ENCODE results near the gene MYO1G. TPM values are rescaled to one million over a fixed set of nuclear protein-coding genes. Genes with fewer than 3 reads are reported as not detected.
A peak's percentile ranks its signal among the peaks of the same experiment; 100 is the strongest.

Gene MYO1G
- total and polyA plus RNA-seq, 9 of the 15 experiments (the other 6 are each of a cell fraction or from before 2014, with no cell fraction given) = 0.03 to 0.62 (median 0.13) TPM; not detected in 1

GRCh38 chr7:44973610-44974401 is 5.0 kb downstream of the MYO1G start (continued):
- no peak for TF ChIP-seq ZNF655 (CRISPR knock-in tag; IDR thresholded peaks at IDR 0.05)
- TF ChIP-seq ESRRA (IDR thresholded peaks at IDR 0.05; ENCODE audit: borderline replicate concordance, low read depth) = 0 out of 2 replicates have a peak, but pooled peaks have one; percentile 25
- TF ChIP-seq CCNT2 (IDR thresholded peaks at IDR 0.05; ENCODE audit: borderline replicate concordance, extremely low read depth, insufficient read length, low read depth, low read length) = no peak
- TF ChIP-seq SMAD2 (IDR thresholded peaks at IDR 0.05; ENCODE audit: low read depth, low read length) = no peak
- TF ChIP-seq CAMTA2 (CRISPR knock-in tag; conservative IDR thresholded peaks at IDR 0.05) = no peak
- peak; percentile 48; the same call in 1 of the 2 replicates for TF ChIP-seq STAG1 (CRISPR knock-in tag; IDR thresholded peaks at IDR 0.05; ENCODE audit: borderline replicate concordance)
- TF ChIP-seq NEUROD1 (IDR thresholded peaks at IDR 0.05; ENCODE audit: borderline replicate concordance, low read depth, low read length, partially characterized antibody) = peak; percentile 17
- TF ChIP-seq E2F3 (CRISPR knock-in tag; IDR thresholded peaks at IDR 0.05) = no peak
- TF ChIP-seq CHD1 (IDR thresholded peaks at IDR 0.05; ENCODE audit: low read length) = no peak
- no peak for TF ChIP-seq MCM2 (IDR thresholded peaks at IDR 0.05; ENCODE audit: low read depth)
- TF ChIP-seq CBX3 (IDR thresholded peaks at IDR 0.05; ENCODE audit: borderline replicate concordance in 1 of 2, low read length in 2 of 2) = peak in 1 of 2 experiments; percentile 62; a peak in 1 of 3 replicates
- TF ChIP-seq ZNF41 (CRISPR knock-in tag; conservative IDR thresholded peaks at IDR 0.05) = no peak
- no peak for TF ChIP-seq ATF3 (IDR thresholded peaks at IDR 0.05)
- no peak for TF ChIP-seq ATF3 (CRISPR knock-in tag; conservative IDR thresholded peaks at IDR 0.05)
- TF ChIP-seq ZNF263 (CRISPR knock-in tag; IDR thresholded peaks at IDR 0.05; ENCODE audit: borderline replicate concordance) = peak; percentile 84
- TF ChIP-seq HEY1 (CRISPR knock-in tag; IDR thresholded peaks at IDR 0.05; ENCODE audit: borderline replicate concordance) = no peak
- TF ChIP-seq CSDE1 (IDR thresholded peaks at IDR 0.05) = no peak
- TF ChIP-seq EP300 (IDR thresholded peaks at IDR 0.05; ENCODE audit: low read length) = no peak
- no peak for TF ChIP-seq TFAP4 (CRISPR knock-in tag; IDR thresholded peaks at IDR 0.05; ENCODE audit: borderline replicate concordance)
- no peak for TF ChIP-seq ARNT (IDR thresholded peaks at IDR 0.05)
- TF ChIP-seq CTCFL (IDR thresholded peaks at IDR 0.05; ENCODE audit: borderline replicate concordance, insufficient read depth, low read depth, low read length, poor library complexity, severe bottlenecking) = peak; percentile 38
- no peak for TF ChIP-seq MECOM (CRISPR knock-in tag; IDR thresholded peaks at IDR 0.05)
- TF ChIP-seq MAZ (CRISPR knock-in tag; conservative IDR thresholded peaks at IDR 0.05 in 1 of 2, IDR thresholded peaks at IDR 0.05 in 1 of 2) = peak in 1 of 2 experiments; percentile 69; a peak in 1 of 4 replicates
- no peak; the same call in 1 of the 2 replicates for TF ChIP-seq ZNF24 (IDR thresholded peaks at IDR 0.05)
